Measurements from ENCODE around the gene CD68.

Gene CD68

GRCh38 chr17:7574176-7574953 lies 5.1 kb upstream of the CD68 start:
- no peak for DNase-seq (ENCODE audit: low read depth)
- TF ChIP-seq CTCF (IDR thresholded peaks at IDR 0.05; ENCODE audit: control insufficient read depth, insufficient read depth, low read depth, low read length, missing control alignments) = no peak
- peak overlapping the region; percentile 75 for H3K4me3 ChIP-seq (ENCODE audit: control insufficient read depth, low read depth, low read length)

GRCh38 chr17:7575481-7575883 lies 4.0 kb upstream of the CD68 start:
- DNase-seq (ENCODE audit: low read depth) = no peak
- H3K4me3 ChIP-seq (ENCODE audit: control insufficient read depth, low read depth, low read length) = peak overlapping the region; percentile 75
- TF ChIP-seq CTCF (IDR thresholded peaks at IDR 0.05; ENCODE audit: control insufficient read depth, insufficient read depth, low read depth, low read length, missing control alignments) = no peak

GRCh38 chr17:7575959-7576358 lies 3.5 kb upstream of the CD68 start:
- no peak overlapping the region for H3K4me3 ChIP-seq (ENCODE audit: control insufficient read depth, low read depth, low read length)
- TF ChIP-seq CTCF (IDR thresholded peaks at IDR 0.05; ENCODE audit: control insufficient read depth, insufficient read depth, low read depth, low read length, missing control alignments) = no peak
- no peak for DNase-seq (ENCODE audit: low read depth)

- TF ChIP-seq CTCF (IDR thresholded peaks at IDR 0.05; ENCODE audit: control insufficient read depth, insufficient read depth, low read depth, low read length, missing control alignments) = no peak
- no peak overlapping the region for H3K4me3 ChIP-seq (ENCODE audit: control insufficient read depth, low read depth, low read length)
- no peak for DNase-seq (ENCODE audit: low read depth)
Measured at GRCh38 chr17:7576432-7576937, 3.0 kb upstream of the CD68 start.

- TF ChIP-seq CTCF (IDR thresholded peaks at IDR 0.05; ENCODE audit: control insufficient read depth, insufficient read depth, low read depth, low read length, missing control alignments) = no peak
- H3K4me3 ChIP-seq (ENCODE audit: control insufficient read depth, low read depth, low read length) = no peak overlapping the region
- no peak for DNase-seq (ENCODE audit: low read depth)
Measured at GRCh38 chr17:7577327-7578199, 1.9 kb upstream of the CD68 start.

- no peak for TF ChIP-seq CTCF (IDR thresholded peaks at IDR 0.05; ENCODE audit: control insufficient read depth, insufficient read depth, low read depth, low read length, missing control alignments)
- peak overlapping the region; percentile 4 for H3K4me3 ChIP-seq (ENCODE audit: control insufficient read depth, low read depth, low read length)
- no peak for DNase-seq (ENCODE audit: low read depth)
Measured at GRCh38 chr17:7579834-7580603, 581 bp downstream of the CD68 start.

All from AG09309 (cell line).